GM21360 (cell line): Measurements from ENCODE around the gene DOK6.

Source experiments
- ATAC-seq: cut with Tn5 transposase; IDR thresholded peaks from one replicate; pipeline ENCODE4 v1.9.1; 2021; ENCODE audit warnings: mild to moderate bottlenecking, moderate library complexity; ENCODE audit not compliant: unreplicated experiment

The DOK6 gene

GRCh38 chr18:69890558-69890957 lies 489.9 kb downstream of the DOK6 start:
- ATAC-seq, result no peak

GRCh38 chr18:69894467-69894866 lies 493.8 kb downstream of the DOK6 start:
- ATAC-seq, result no peak

- no peak for ATAC-seq
Measured at GRCh38 chr18:69895066-69896047, 494.7 kb downstream of the DOK6 start.

GRCh38 chr18:69897397-69898108 lies 496.9 kb downstream of the DOK6 start:
- ATAC-seq, result no peak

- no peak for ATAC-seq
Measured at GRCh38 chr18:69898241-69898861, 497.7 kb downstream of the DOK6 start.
